Astrocyte of the spinal cord (primary cell): ENCODE results near the gene WNK2.

ENCODE experiments used
- DNase-seq: peaks from one replicate; pipeline ENCODE4 v3.0.0; 2011; ENCODE audit warnings: low read depth, low spot score
- H3K4me3 ChIP-seq: 2 replicates; pipeline ENCODE4 v1.5.1; 2011; ENCODE audit warnings: low read depth, mild to moderate bottlenecking, low read length, moderate library complexity
- CTCF ChIP-seq: IDR thresholded peaks from 2 replicates; pipeline ENCODE4 v1.5.1; 2012; ENCODE audit warnings: low read depth, mild to moderate bottlenecking, low read length, inconsistent platforms
- in situ Hi-C: cut with HindIII; loops from 2 replicates; pipeline ENCODE4 v1.10.0; 2017; ENCODE audit warnings: low sequenced_read_pairs

The WNK2 gene

GRCh38 chr9:93256878-93257807 lies 73.2 kb downstream of the WNK2 start:
- TF ChIP-seq CTCF, result no peak
- H3K4me3 ChIP-seq, result no peak overlapping the region
- DNase-seq, result no peak
- in situ Hi-C loops, result no loop called here

GRCh38 chr9:93257808-93258331 lies 73.9 kb downstream of the WNK2 start:
- no peak for TF ChIP-seq CTCF
- H3K4me3 ChIP-seq, result no peak overlapping the region
- no peak for DNase-seq
- in situ Hi-C loops, result no loop called here

GRCh38 chr9:93258419-93258817 lies 74.5 kb downstream of the WNK2 start:
- no peak overlapping the region for H3K4me3 ChIP-seq
- in situ Hi-C loops, result no loop called here
- no peak for DNase-seq
- no peak for TF ChIP-seq CTCF

DNA sequence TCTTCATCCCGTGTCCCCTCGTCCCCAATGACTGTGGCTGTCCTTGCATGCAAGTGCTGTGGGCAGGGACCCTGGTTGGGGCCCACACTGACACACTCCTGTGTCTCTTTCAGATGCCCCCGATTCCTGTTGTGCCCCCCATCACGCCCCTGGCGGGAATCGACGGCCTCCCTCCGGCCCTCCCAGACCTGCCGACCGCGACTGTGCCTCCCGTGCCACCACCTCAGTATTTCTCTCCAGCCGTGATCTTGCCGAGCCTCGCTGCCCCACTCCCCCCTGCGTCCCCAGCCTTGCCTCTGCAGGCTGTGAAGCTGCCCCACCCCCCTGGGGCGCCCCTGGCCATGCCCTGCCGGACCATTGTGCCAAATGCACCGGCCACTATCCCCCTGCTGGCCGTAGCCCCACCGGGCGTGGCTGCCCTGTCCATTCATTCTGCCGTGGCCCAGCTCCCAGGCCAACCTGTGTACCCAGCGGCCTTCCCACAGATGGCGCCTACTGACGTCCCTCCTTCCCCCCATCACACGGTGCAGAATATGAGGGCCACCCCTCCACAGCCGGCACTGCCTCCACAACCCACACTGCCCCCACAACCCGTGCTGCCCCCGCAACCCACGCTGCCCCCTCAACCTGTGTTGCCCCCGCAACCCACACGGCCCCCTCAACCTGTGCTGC lies 75.0 kb downstream of the WNK2 start:
- no peak for TF ChIP-seq CTCF
- no peak for DNase-seq
- no peak overlapping the region for H3K4me3 ChIP-seq
- in situ Hi-C loops, result no loop called here

- no peak for DNase-seq
- in situ Hi-C loops, result no loop called here
- no peak for TF ChIP-seq CTCF
- H3K4me3 ChIP-seq, result no peak overlapping the region
These were observed 75.7 kb downstream of the WNK2 start for GRCh38 chr9:93259490-93260262.
